ENCODE results near the gene FLRT3.

Gene FLRT3

GRCh38 chr20:14282140-14282539, 55.3 kb downstream of the FLRT3 start:
- Histone ChIP-seq H3K9me3 (ENCODE audit: control insufficient read depth, insufficient read depth, low read length) (no peaks in the 10 kb centered on the region), H3K4me1 (ENCODE audit: control insufficient read depth, insufficient read depth, low read length) (no peaks in the 10 kb centered on the region), H3K36me3 (ENCODE audit: control insufficient read depth, insufficient read depth, low read length) (no peaks in the 10 kb centered on the region), H3K4me3 (ENCODE audit: low read depth, low read length) (no peak overlapping the region), H3K27me3 (ENCODE audit: control insufficient read depth, insufficient read depth, low read length) (no peaks in the 10 kb centered on the region), H3K9ac (ENCODE audit: low read depth, low read length) (no peak overlapping the region)

Data from iPS-15b (cell line).